ENCODE measurements around the gene KLHL42.
A peak's percentile ranks its signal among the peaks of the same experiment; 100 is the strongest.
"Not testable (repeated sequence)": the region's sequence is repeated elsewhere in the genome, so short reads cannot be mapped to it uniquely, and the experiment has no call there.

The KLHL42 gene

GRCh38 chr12:27818401-27818918, 38.4 kb downstream of the KLHL42 start:
- DNase-seq = no peak

GRCh38 chr12:27820564-27820963, 40.5 kb downstream of the KLHL42 start:
- DNase-seq = no peak

GRCh38 chr12:27821259-27821973, 41.4 kb downstream of the KLHL42 start:
- peak; percentile 88 for DNase-seq

- DNase-seq = no peak
Measured at GRCh38 chr12:27822076-27822712, 42.2 kb downstream of the KLHL42 start.

GRCh38 chr12:27823038-27823437, 43.0 kb downstream of the KLHL42 start:
- DNase-seq = no peak

GRCh38 chr12:27824126-27824842, 44.3 kb downstream of the KLHL42 start:
- DNase-seq = no peak

- no peak for DNase-seq
Measured at GRCh38 chr12:27826076-27826475, 46.0 kb downstream of the KLHL42 start.

GRCh38 chr12:27828196-27828595, 48.2 kb downstream of the KLHL42 start:
- no peak for DNase-seq

- no peak for DNase-seq
Measured at GRCh38 chr12:27838543-27839185, 58.6 kb downstream of the KLHL42 start.

- DNase-seq = peak; percentile 22
Measured at GRCh38 chr12:27840229-27840999, 60.4 kb downstream of the KLHL42 start.

- DNase-seq = peak; percentile 36
Measured at GRCh38 chr12:27841392-27841882, 61.4 kb downstream of the KLHL42 start.

- DNase-seq = peak; percentile 67
Measured at GRCh38 chr12:27843714-27844245, 63.7 kb downstream of the KLHL42 start.

- no peak for DNase-seq
Measured at GRCh38 chr12:27844366-27845090, 64.5 kb downstream of the KLHL42 start.

GRCh38 chr12:27845187-27845586, 65.2 kb downstream of the KLHL42 start:
- DNase-seq = no peak

- DNase-seq = not testable (repeated sequence)
Measured at GRCh38 chr12:27845706-27846105, 65.7 kb downstream of the KLHL42 start.

- DNase-seq = not testable (repeated sequence)
Measured at GRCh38 chr12:27847293-27847692, 67.3 kb downstream of the KLHL42 start.

GRCh38 chr12:27851311-27851710, 71.3 kb downstream of the KLHL42 start:
- no peak for DNase-seq

- no peak for DNase-seq
Measured at GRCh38 chr12:27852117-27852516, 72.1 kb downstream of the KLHL42 start.
